HG03439 (cell line): ENCODE measurements around the gene TBC1D14.

Source experiments
- ATAC-seq: cut with Tn5 transposase; IDR thresholded peaks from one replicate; pipeline ENCODE4 v1.9.1; 2021; ENCODE audit warnings: mild to moderate bottlenecking, moderate library complexity; ENCODE audit not compliant: unreplicated experiment

Gene TBC1D14

DNA sequence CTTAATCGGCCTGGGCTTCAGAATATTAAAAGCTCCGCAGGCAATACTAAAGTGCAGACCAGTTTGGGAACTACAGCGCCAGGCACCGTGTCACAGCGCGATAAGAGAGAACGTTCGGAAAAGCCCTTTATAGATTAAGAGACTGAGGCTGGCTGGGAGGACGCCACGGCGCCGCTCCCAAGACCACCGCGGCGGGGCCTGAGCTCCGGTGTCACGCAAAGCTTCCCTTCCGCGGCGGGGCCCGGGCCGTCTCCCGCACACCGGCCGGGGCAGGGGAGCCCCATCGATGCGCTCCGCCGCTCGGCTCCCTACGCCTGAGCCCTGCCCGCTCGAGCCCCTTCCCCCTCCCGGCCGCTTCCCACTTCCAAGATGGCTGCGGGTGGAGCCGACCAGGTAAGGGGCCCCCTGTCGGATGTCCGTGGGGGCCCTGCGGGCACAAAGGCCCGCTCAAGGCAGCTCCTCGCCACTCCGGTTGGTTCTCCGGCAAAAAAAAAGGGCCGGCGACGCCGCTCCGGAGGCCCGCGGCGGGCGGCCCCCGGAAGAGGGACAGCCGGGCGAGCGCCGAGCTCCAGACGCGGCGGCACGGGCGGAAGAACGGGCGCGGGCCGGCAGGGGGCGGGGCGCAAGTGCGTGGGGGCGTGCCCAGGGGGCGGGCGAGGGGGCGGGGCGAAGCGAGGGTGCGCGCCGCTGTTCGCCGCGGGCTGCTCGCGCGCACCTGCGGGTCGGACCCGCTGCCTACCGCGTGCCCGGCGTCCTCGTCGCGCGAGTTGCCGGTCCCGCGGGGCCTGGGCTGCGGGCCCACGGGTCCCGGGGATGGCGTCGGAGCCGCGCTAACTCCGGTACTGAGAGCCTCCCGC, at the start of gene TBC1D14:
TSS of gene TBC1D14 (plus strand) at position 714 of the 857 bp plus-strand sequence. CDS start 13,564 bp downstream, outside the sequence.
- ATAC-seq: peak; percentile 91

- no peak for ATAC-seq
Measured at GRCh38 chr4:6868386-6868785, 41.2 kb upstream of the TBC1D14 start.

GRCh38 chr4:6869944-6870343, 39.7 kb upstream of the TBC1D14 start:
- ATAC-seq: no peak

- no peak for ATAC-seq
Measured at GRCh38 chr4:6873291-6873690, 36.3 kb upstream of the TBC1D14 start.

DNA sequence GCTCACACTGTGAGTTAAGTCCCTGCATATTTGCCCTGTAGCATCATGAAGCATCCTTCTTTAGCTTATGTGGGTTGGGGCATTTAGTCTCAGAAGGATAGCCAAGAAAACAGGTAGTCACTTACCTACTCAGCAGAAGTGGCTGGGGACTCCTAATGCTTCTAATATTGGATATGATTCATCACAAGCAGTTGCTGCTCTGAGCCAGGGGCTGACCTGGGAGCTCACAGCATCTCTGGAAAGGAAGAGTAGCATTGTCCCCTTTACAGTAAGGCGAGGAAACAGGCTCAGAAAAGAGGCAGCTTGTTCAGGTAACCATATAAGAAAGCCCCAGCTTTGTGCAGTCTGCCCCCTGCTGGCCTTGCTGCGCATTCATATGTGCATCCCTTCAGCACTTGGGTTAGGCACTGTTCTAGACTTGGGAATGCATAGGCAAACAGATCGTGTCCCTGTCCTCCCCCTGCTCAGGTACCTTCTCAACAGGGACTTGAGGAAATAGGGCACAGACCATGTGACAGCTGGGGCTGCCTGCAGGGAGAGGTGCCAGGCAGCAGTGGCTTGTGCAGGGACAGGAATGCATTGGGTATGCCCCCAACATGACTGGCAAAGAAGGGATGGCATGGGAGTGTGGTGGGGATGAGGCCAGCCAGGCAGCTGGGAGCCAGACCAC, 35.7 kb upstream of the TBC1D14 start:
- peak; percentile 78 for ATAC-seq

DNA sequence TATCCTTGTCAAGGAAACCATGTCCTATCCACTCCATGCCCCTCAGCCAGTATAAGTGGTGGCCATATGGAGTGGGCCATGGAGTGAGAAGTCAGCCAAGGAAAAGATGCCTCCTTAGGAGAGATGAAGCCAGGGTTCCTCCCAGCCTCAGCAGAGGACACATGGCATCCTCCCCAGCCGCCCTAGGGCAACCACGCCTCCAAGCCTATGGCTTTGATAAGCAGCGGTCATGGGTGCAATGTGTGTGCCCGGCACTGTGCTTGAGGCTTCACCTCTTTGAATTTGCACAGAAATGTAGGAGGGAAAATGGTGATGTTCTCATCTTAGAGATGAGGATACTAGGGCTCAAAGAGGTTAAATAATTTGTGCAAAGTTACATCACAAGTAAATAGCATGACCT, 34.6 kb upstream of the TBC1D14 start:
- ATAC-seq: no peak

DNA sequence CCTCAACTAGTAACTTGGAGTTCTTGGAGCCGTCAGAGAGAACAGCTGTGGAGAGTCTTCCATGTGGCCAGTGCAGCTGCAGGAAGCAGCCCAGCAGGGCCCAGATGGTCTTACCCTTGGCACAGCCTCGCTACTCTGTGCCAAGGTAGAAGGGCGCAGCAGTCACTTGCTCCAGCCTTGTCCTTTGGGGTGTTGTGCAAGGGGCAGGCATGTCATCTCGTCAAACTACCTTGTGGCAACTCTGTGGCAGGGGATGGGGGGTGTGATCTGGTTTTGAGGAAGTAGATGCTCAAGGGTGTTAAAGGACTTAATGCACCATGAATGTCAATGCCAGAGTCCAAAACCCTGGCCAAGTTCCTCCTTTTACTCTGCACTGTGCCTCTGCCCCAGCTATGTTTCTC, 34.2 kb upstream of the TBC1D14 start:
- ATAC-seq: no peak

- ATAC-seq: no peak
Measured at GRCh38 chr4:6876440-6876839, 33.2 kb upstream of the TBC1D14 start.

GRCh38 chr4:6877067-6877466, 32.6 kb upstream of the TBC1D14 start:
- ATAC-seq: no peak

DNA sequence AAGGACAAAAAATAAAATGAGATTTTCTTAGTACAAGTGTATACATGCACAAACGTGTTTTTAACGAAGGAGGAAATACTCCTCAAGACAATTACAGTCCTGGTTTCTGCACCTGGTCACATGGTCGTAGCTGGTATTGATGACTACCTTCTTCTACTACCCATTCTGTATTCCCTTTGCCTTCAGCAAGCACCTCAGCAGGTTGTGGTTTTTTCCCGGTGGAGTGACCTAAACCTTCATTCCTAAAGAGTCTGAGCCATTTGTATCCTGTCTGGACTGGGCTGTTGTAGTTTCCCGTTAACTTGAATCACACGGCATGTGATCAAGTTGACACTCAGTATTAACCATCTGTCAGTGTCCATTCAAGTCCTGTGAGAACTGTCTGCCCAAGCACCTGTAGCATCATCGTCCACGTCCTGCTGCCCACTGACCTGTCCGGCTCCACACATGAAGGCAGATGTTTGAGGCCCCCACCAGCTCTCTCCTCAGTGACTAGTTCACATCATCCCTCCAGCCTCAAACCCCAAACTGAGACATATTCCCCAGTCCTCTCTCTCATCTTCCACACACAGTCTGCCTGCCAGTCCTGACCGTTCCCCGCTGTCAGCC, 31.1 kb upstream of the TBC1D14 start:
- ATAC-seq: no peak

DNA sequence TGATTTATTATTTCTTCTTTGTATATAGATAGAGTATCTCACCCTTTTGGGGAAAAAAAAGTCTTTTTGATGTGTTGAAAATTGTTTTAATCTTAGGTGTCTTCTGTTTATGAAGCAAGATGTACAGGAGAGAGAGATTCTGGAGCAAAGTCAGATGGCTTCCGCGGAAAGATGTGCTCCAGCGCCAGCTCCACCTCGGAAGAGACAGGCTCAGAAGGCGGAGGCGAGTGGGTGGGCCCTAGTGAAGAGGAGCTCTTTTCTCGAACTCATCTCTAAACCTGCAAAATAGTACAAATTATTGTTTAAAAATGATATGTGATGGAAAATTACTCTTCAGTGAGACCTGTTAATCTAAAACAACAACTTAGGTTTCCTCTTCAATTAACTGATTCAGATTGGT, 28.9 kb upstream of the TBC1D14 start:
- no peak for ATAC-seq

GRCh38 chr4:6881908-6882307, 27.7 kb upstream of the TBC1D14 start:
- no peak for ATAC-seq

- no peak for ATAC-seq
Measured at GRCh38 chr4:6884341-6884870, 25.2 kb upstream of the TBC1D14 start.

DNA sequence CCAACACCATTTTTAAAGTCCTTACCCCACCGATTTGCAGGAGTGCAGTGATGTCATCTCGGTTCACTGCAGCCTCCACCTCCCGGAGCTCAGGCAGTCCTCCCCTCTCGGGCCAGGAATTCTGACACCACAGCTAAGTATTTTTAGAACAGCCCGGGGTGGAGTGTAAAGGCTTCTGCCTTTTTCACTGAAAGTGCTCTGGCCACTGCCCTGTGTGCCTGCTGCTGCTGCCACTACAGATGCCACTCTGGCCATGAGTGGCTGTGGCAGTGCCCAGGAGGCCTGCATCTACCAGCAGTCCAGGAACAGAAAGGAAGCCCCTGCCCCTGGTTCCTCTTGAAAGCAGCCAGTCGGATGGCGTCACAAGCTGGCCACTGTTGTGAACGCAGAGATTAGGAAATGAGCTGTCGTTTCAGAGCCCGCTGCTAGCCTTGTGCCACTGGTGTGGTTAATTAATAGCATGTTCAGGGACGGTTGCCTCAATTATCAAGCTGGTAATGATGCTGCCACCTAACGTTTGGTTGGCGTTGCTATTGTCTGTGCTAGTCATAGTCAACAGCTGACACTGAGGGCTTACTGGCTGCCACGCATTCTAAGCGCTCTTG, 23.6 kb upstream of the TBC1D14 start:
- ATAC-seq: no peak

DNA sequence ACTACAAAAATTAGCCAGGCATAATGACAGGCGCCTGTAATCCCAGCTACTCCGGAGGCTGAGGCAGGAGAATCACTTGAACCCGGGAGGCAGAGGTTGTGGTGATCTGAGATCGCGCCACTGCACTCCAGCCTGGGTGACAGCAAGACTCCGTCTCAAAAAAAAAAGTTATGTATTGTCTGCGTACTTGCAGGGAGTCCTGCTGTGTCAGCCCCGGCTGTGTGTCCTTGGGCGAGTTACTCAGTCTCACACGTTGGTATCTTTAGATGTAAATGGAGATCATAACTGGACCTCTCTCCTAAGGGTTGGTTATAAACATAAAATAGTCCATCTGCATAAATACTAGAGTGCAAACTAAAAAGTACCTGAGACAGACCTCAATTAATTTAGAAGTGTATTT, 22.7 kb upstream of the TBC1D14 start:
- no peak for ATAC-seq

DNA sequence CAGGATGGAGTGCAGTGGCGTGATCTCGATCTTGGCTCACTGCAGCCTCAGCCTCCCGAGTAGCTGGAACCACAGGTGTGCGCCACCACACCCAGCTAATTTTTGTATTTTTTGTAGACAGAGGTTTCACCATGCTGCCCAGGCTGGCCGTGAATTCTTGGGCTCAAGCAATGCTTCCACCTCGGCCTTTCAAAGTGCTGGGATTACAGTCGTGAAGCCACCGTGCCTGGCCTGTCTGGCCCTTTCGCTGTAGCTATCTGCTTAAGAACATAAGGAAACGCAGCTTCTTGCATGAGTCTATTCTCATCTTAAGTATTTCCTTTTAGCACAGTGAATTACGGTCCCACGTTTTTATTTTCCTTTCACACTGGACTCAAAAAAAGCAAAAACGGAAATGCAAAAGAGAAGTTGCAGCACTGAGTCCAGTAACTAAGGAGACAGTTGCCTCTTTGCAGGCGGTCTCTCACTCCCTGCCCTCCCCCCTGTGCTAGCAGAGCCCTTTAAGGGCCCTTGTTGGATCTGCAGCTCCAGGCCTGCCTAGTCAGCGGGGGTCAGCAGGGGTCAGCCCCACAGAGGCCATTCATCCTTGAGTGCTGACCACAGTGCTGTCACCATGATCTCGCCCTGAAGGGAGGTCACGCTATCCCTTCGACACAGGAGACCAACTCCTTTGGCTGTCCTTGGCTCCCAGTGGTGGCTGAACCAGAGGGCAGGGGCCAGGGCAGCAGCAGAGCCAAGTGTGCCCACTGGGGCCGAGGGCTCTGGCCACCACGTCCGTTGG, 21.8 kb upstream of the TBC1D14 start:
- ATAC-seq: no peak

DNA sequence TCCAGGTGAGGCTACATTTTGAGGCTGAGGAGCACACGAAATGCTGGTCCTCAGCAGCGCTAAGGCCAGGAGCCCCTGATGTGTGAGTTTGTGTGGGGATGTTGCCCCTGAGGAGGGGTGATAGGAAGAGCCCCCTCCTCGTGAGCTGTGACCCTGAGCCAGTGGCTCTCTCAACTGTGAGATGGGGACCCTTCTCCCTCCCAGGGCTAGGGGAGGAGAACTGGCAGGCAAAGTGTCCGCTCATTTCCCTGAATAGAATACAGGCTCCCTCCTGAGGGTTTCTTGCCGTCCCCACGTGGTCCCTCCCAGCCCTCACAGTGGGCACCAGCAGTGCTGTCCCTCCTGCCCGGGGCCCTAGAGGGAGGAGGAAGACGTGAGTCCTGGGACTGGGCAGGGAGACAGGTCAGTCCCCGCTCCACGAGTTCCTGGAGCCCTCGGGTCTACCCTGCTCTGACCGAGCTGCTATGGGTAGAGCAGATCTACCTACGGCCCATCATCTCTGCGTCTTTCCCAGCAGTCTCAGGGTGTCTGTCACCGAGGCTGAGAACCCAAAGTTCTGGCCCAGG, 21.0 kb upstream of the TBC1D14 start:
- ATAC-seq: no peak

DNA sequence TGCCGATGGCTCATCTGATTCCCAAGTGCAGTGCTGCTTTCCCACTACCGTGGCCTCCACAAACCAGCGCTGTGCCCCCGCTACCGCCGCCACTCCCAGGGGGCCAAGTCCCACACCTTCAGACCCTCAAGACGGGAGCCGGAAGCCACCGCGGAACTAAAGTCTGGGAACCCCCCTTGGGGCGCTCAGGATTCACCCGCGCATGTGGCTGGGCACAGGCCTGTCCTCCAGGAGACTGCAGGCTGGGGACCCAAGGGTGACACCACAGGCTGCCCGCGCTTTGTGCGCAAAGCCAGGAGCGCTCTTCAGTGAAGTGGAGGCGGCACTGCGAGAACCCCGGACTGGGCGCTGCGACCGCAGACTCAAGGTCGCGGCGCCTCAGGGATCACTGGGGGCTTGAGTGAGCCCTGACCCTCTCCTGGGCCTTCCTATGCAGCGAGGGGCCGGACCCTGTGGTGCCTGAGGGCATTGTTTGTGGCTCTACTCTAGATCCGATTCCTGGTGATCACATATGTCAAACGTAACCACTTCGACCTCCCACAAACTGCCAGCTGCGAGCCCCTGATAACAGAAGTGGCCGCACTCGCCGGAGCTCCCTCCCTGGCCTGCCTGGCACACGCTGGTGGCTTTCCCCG, 20.4 kb upstream of the TBC1D14 start:
- ATAC-seq: no peak

DNA sequence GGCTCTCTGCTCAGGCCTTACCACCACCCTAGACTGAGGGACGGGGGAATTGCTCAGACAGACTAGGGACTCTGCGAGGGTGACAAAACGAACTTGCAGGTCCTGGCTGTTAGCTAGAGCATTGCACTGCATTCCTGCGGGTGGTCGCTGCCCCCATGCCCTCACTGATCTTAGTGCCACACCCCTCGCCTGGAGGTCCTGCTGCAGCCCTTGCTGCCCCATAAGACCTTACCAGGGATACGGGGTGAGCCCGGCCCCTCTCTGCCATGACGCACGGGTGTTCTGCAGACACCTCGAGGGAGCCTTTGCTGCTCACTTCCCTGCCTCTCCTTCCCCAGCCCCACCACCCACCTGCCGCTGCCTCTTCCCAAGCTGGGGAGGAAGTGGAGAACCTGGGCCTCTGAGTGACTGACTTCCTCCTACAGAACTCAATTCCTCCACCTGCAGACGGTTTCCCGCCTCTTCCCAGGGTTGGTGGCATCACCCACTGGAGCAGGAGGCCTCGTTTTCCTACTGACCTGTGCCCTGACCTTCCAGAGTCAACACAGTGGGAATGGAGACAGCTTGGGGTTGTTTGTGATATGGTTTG, 19.8 kb upstream of the TBC1D14 start:
- ATAC-seq: no peak
